Measurements from ENCODE around the gene ROBO1. TPM values are rescaled to one million over a fixed set of nuclear protein-coding genes. Genes with fewer than 3 reads are reported as not detected.

The ROBO1 gene
- total RNA-seq, 1 experiment from 2014 or later: 32.2 TPM

GRCh38 chr3:79560698-79561097 is 207.1 kb downstream of the ROBO1 start:
- CTCF ChIA-PET: no interaction called here
- no peak for DNase-seq (ENCODE audit: unreplicated experiment)
- Mint-ChIP-seq H3K4me3 (ENCODE audit: unreplicated experiment) (no peak overlapping the region), H3K4me1 (ENCODE audit: insufficient read depth, unreplicated experiment) (no peaks in the 10 kb centered on the region), H3K9me3 (ENCODE audit: unreplicated experiment) (no peaks in the 10 kb centered on the region), H3K36me3 (ENCODE audit: insufficient read depth, unreplicated experiment) (peaks cover 5% of the 10 kb centered on the region), H3K27me3 (ENCODE audit: insufficient read depth, unreplicated experiment) (peaks cover 61% of the 10 kb centered on the region), H3K27ac (ENCODE audit: low read depth, unreplicated experiment) (no peak overlapping the region)
- POLR2A ChIA-PET: no interaction called here
- no peak for TF ChIP-seq CTCF (IDR thresholded peaks at IDR 0.05; ENCODE audit: unreplicated experiment)
- intact Hi-C loops (cut with micrococcal nuclease): no loop called here
- BruUV-seq (replicated peaks): no TSS peak

GRCh38 chr3:79558943-79559342 is 208.9 kb downstream of the ROBO1 start:
- no peak for DNase-seq (ENCODE audit: unreplicated experiment)
- no TSS peak for BruUV-seq (replicated peaks)
- CTCF ChIA-PET: interaction anchor here (0.8 kb wide), 1 partner anchor 10 kb away, joined by 4 read pairs; no protein-coding TSS in a partner anchor
- no peaks in the 10 kb centered on the region for H3K9me3 Mint-ChIP-seq (ENCODE audit: unreplicated experiment)
- H3K4me1 Mint-ChIP-seq (ENCODE audit: insufficient read depth, unreplicated experiment): no peaks in the 10 kb centered on the region
- intact Hi-C loops (cut with micrococcal nuclease): no loop called here
- no peak for TF ChIP-seq CTCF (IDR thresholded peaks at IDR 0.05; ENCODE audit: unreplicated experiment)
- no peak overlapping the region for H3K4me3 Mint-ChIP-seq (ENCODE audit: unreplicated experiment)
- no peak overlapping the region for H3K27ac Mint-ChIP-seq (ENCODE audit: low read depth, unreplicated experiment)
- peaks cover 67% of the 10 kb centered on the region for H3K27me3 Mint-ChIP-seq (ENCODE audit: insufficient read depth, unreplicated experiment)
- POLR2A ChIA-PET: interaction anchor here (0.7 kb wide), 1 partner anchor 525 kb away, joined by 3 read pairs; no protein-coding TSS in a partner anchor
- peaks cover 5% of the 10 kb centered on the region for H3K36me3 Mint-ChIP-seq (ENCODE audit: insufficient read depth, unreplicated experiment)

GRCh38 chr3:79555655-79556054 is 212.1 kb downstream of the ROBO1 start:
- ChIA-PET POLR2A (no interaction called here), CTCF (no interaction called here)
- TF ChIP-seq CTCF (IDR thresholded peaks at IDR 0.05; ENCODE audit: unreplicated experiment): no peak
- Mint-ChIP-seq H3K27ac (ENCODE audit: low read depth, unreplicated experiment) (no peak overlapping the region), H3K4me1 (ENCODE audit: insufficient read depth, unreplicated experiment) (no peaks in the 10 kb centered on the region), H3K9me3 (ENCODE audit: unreplicated experiment) (no peaks in the 10 kb centered on the region), H3K36me3 (ENCODE audit: insufficient read depth, unreplicated experiment) (peaks cover 5% of the 10 kb centered on the region), H3K4me3 (ENCODE audit: unreplicated experiment) (no peak overlapping the region), H3K27me3 (ENCODE audit: insufficient read depth, unreplicated experiment) (peaks cover 41% of the 10 kb centered on the region)
- BruUV-seq (replicated peaks): no TSS peak
- DNase-seq (ENCODE audit: unreplicated experiment): no peak
- intact Hi-C loops (cut with micrococcal nuclease): no loop called here

DNA sequence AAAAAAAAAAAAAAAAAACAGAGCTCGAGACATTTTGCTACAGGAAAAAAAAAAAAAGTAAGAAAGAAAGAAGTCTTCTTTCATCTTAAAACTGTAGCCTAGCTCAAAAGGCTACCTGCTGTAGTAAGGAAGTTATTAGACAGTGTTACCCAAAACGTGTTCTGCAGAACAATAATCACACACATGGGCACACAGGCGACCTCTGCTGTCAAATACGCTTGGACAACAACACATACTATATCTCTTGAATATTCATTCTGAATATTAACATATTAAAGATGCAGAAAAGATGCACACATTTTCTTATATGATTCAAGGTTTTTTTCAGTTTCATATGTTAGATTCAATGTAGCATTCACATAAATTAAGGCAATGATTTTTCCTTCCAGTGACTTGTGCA is 215.8 kb downstream of the ROBO1 start:
- no peak overlapping the region for H3K4me3 Mint-ChIP-seq (ENCODE audit: unreplicated experiment)
- CTCF ChIA-PET: interaction anchor here (0.6 kb wide), 1 partner anchor 32 kb away, joined by 4 read pairs; no protein-coding TSS in a partner anchor
- H3K4me1 Mint-ChIP-seq (ENCODE audit: insufficient read depth, unreplicated experiment): no peaks in the 10 kb centered on the region
- peaks cover 44% of the 10 kb centered on the region for H3K27me3 Mint-ChIP-seq (ENCODE audit: insufficient read depth, unreplicated experiment)
- DNase-seq (ENCODE audit: unreplicated experiment): peak; percentile 8
- no peak overlapping the region for H3K27ac Mint-ChIP-seq (ENCODE audit: low read depth, unreplicated experiment)
- intact Hi-C loops (cut with micrococcal nuclease): no loop called here
- no TSS peak for BruUV-seq (replicated peaks)
- POLR2A ChIA-PET: no interaction called here
- TF ChIP-seq CTCF (IDR thresholded peaks at IDR 0.05; ENCODE audit: unreplicated experiment): no peak
- no peaks in the 10 kb centered on the region for H3K36me3 Mint-ChIP-seq (ENCODE audit: insufficient read depth, unreplicated experiment)
- H3K9me3 Mint-ChIP-seq (ENCODE audit: unreplicated experiment): no peaks in the 10 kb centered on the region

Measured in MCF 10A (cell line).